Esophagus squamous epithelium (tissue), 5 donors: ENCODE data around the gene POR. TPM values are rescaled to one million over a fixed set of nuclear protein-coding genes. Genes with fewer than 3 reads are reported as not detected.
"Not testable (repeated sequence)": the region's sequence is repeated elsewhere in the genome, so short reads cannot be mapped to it uniquely, and the experiment has no call there.

Experiments
- DNase-seq: peaks from one replicate; lab custom pipeline; 2025; lab: John Stamatoyannopoulos, UW
- H3K27ac ChIP-seq, 4 donors: fragments of 200-600 bp; sonication (generic); one replicate each; pipeline ENCODE4 v1.5.1; 2016 to 2019; ENCODE audit warnings: mild to moderate bottlenecking in 1 of 4
- H3K27me3 ChIP-seq, 4 donors: fragments of 200-600 bp; sonication (generic); 1 replicate in 3 of 4; 2 replicates in 1 of 4; pipeline versions ENCODE4 v1.5.1 to v1.6.0; 2017 to 2021; ENCODE audit warnings: antibody characterized with exemption in 1 of 4
- H3K36me3 ChIP-seq, 3 donors: fragments of 200-600 bp; sonication (generic); one replicate each; pipeline ENCODE4 v1.5.1; 2016 to 2019
- H3K4me1 ChIP-seq, 3 donors: fragments of 200-600 bp; sonication (generic); one replicate each; pipeline ENCODE4 v1.5.1; 2017 to 2019
- H3K4me3 ChIP-seq, 4 donors: fragments of 200-600 bp; sonication (generic); 1 replicate in 3 of 4; 2 replicates in 1 of 4; pipeline ENCODE4 v1.5.1; 2016 to 2019; ENCODE audit warnings: mild to moderate bottlenecking in 2 of 4, moderate library complexity in 1 of 4
- H3K9me3 ChIP-seq, 3 donors: fragments of 200-600 bp; sonication (generic); one replicate each; pipeline ENCODE4 v1.5.1; 2016 to 2019
- POLR2A ChIP-seq, 4 donors: fragments of 450-650 bp; IDR thresholded peaks; one replicate each; pipeline ENCODE4 v1.6.1; 2017; ENCODE audit warnings: antibody characterized with exemption in 4 of 4, mild to moderate bottlenecking in 4 of 4, moderate library complexity in 3 of 4
- WGBS, 2 donors: methylation state at CpG; one replicate each; pipeline ENCODE4 v1.1.5; 2018; 5-methylcytosine and 5-hydroxymethylcytosine counted together
- intact Hi-C: fragments of 100-400 bp; cut with DNase I; formaldehyde crosslinking; loops from one replicate; pipeline ENCODE4 v1.15.0; 2022
- total RNA-seq, 4 donors: library from RNA; depleted of rRNA; stranded (reverse); fragments of >200 nt; gene quantifications; one replicate each; pipeline ENCODE4 v1.1.0, GENCODE V29; 2016
- TF ChIP-seq, protein P1 (sequence below), 6 experiments: fragments of 450-650 bp in 4 of 6; fragments of 200-600 bp in 2 of 6; sonication (generic) in 2 of 6; IDR thresholded peaks; one replicate each; pipeline ENCODE4 v1.5.1; 2016 to 2019; ENCODE audit warnings: antibody characterized with exemption in 6 of 6, mild to moderate bottlenecking in 4 of 6, moderate library complexity in 4 of 6
- donor health status: DM: yes; HTN: yes; CAD: no.

The POR gene
- total RNA-seq, 4 donors from 2014 or later = 71.0 to 116 (median 81.6) TPM

DNA sequence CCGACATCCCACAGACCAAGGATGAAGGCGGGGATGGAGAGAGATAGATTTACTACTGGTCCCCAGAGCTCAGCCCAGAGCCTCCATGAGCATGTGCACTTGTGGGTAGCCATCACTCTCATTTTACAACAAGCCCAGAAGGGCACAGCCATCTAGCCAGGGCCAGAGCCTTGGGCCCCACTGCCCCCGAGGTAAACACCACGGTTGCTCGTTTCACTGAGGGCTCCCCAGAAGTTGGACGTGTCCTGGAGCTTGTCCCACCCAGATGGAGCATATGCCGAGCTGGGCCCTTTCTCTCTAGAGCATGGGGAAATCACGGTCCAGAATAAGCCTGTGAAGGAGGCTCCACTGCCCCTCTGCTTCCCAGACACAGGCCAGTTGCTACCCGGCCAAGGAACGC lies 88.4 kb downstream of the POR start:
- Histone ChIP-seq H3K27ac (no peak overlapping the region), H3K9me3 (no peaks in the 10 kb centered on the region), H3K4me3 (no peak overlapping the region), H3K27me3 (no peaks in the 10 kb centered on the region), H3K4me1 (peaks cover 0 to 2% (median under 1%) of the 10 kb centered on the region in 3 donors), H3K36me3 (peaks cover 0 to 74% (median 9%) of the 10 kb centered on the region in 3 donors)
- DNase-seq = no peak
- no peak for TF ChIP-seq POLR2A (IDR thresholded peaks at IDR 0.05)
- TF ChIP-seq, protein P1, sequence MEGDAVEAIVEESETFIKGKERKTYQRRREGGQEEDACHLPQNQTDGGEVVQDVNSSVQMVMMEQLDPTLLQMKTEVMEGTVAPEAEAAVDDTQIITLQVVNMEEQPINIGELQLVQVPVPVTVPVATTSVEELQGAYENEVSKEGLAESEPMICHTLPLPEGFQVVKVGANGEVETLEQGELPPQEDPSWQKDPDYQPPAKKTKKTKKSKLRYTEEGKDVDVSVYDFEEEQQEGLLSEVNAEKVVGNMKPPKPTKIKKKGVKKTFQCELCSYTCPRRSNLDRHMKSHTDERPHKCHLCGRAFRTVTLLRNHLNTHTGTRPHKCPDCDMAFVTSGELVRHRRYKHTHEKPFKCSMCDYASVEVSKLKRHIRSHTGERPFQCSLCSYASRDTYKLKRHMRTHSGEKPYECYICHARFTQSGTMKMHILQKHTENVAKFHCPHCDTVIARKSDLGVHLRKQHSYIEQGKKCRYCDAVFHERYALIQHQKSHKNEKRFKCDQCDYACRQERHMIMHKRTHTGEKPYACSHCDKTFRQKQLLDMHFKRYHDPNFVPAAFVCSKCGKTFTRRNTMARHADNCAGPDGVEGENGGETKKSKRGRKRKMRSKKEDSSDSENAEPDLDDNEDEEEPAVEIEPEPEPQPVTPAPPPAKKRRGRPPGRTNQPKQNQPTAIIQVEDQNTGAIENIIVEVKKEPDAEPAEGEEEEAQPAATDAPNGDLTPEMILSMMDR (IDR thresholded peaks at IDR 0.05) = no peak
- WGBS, 2 donors = 95 to 100% methylated on average over 2 to 6 of the region's 10 CpGs
- intact Hi-C loops = no loop called here

DNA sequence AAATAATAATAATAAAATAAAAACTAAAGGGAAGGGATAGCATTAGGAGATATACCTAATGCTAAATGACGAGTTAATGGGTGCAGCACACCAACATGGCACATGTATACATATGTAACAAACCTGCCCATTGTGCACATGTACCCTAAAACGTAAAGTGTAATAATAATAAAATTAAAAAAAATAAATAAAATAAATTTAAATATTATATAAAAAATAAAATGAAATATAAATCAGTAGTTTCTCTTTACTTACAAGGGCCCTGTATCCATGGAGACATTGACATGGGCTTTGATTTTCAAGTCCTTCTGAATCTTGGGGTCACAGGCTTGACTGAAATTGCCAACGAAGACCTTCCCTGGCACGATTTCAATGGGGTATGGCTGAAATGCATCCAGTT lies 90.0 kb downstream of the POR start:
- H3K27ac ChIP-seq, intact Hi-C loops, H3K4me3 ChIP-seq, H3K27me3 ChIP-seq, H3K9me3 ChIP-seq, DNase-seq: not testable (repeated sequence)
- H3K4me1 ChIP-seq = peaks cover 0 to 18% (median 11%) of the 10 kb centered on the region in 3 donors
- 83 to 88% methylated on average over 4 of the region's 4 CpGs for WGBS, 2 donors
- H3K36me3 ChIP-seq = peaks cover 0 to 59% (median 9%) of the 10 kb centered on the region in 3 donors

DNA sequence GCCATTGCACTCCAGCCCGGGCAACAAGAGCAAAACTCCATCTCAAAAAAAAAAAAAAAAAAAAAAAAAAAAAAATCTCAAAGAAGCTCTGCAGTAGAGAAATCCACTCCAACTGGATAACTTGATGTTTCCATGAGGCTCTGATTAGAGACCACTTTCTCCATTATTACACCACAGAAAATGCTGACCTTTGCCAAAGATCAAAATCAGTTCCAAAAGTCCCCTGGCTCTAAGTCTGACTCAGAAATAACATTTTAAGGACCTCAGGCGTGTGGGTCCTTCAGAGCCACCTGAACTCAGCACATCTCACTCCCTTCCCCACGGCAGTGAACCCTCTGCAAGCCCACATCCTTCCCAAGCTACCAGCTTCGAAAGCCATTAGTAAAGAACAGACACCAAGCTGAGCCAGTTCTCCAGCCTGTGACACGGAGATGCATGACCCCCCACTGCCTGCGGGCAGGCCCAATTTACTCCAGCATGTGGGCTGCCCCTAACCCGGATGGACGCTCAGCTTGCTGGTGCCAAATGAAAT lies 93.3 kb downstream of the POR start:
- H3K27me3 ChIP-seq = no peaks in the 10 kb centered on the region
- intact Hi-C loops = no loop called here
- WGBS, 2 donors = 68 to 71% methylated on average over 4 to 7 of the region's 8 CpGs

DNA sequence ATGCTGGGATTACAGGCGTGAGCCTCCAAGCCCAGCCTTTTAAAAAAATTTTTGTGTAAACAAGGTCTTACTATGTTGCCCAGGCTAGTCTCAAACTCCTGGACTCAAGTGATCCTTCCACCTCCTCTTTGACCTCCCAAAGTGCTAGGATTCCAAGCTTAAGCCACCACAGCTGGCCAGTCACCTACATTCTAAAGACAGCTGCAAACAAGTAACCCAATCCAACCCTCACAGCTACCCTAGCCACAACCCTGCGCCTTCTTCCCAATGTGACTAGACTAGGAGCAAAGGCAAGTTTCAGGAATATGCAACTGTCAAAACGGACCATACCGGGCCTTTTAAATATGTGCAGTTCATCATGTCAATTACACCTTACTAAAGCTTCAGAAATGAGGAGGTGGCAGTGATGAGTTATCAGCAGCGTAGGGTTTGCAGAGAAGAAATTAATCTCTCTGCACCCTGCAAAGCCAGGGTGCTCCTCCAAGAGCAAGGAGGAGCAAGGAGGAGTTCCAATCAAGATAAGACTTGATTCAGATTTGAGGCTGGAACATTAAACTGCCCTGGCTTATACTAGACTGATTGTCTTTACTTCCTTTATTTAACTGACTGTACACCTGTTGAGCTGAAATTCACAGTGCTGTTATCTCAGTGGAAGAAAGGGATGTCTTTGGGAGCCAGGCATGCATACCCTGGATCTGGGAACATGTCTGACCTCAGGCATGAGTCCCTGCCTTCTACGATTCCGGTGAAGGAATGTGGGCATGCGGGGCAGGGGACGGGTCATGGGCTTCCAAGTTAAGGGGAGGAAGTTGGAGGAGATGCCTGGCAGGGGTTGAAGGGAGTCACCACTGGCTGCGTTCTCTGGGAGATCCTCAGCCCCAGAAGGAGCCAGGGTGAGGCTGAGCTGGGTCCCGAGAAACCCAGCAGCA lies 95.0 kb downstream of the POR start:
- DNase-seq = no peak
- TF ChIP-seq, protein P1 (IDR thresholded peaks at IDR 0.05) = no peak
- TF ChIP-seq POLR2A (IDR thresholded peaks at IDR 0.05) = no peak
- H3K27me3 ChIP-seq = no peaks in the 10 kb centered on the region
- peaks cover 0 to 44% (median 0%) of the 10 kb centered on the region in 3 donors for H3K36me3 ChIP-seq
- intact Hi-C loops = no loop called here
- no peak overlapping the region for H3K4me3 ChIP-seq
- 81 to 87% methylated on average over 8 to 10 of the region's 11 CpGs for WGBS, 2 donors
- H3K9me3 ChIP-seq = no peaks in the 10 kb centered on the region
- peak overlapping the region in 2 of 4 donors; percentile 53 to 73 for H3K27ac ChIP-seq
- peaks cover 0 to 37% (median 17%) of the 10 kb centered on the region in 3 donors for H3K4me1 ChIP-seq

More for the DNA sequence above, 93.3 kb downstream of the POR start:
- peaks cover 0 to 37% (median 17%) of the 10 kb centered on the region in 3 donors for H3K4me1 ChIP-seq
- DNase-seq = no peak
- no peaks in the 10 kb centered on the region for H3K9me3 ChIP-seq
- peaks cover 0 to 55% (median 8%) of the 10 kb centered on the region in 3 donors for H3K36me3 ChIP-seq
- peak overlapping the region in 1 of 4 donors; percentile 9 for H3K27ac ChIP-seq
- no peak overlapping the region for H3K4me3 ChIP-seq
- TF ChIP-seq, protein P1 (IDR thresholded peaks at IDR 0.05) = no peak
- no peak for TF ChIP-seq POLR2A (IDR thresholded peaks at IDR 0.05)

DNA sequence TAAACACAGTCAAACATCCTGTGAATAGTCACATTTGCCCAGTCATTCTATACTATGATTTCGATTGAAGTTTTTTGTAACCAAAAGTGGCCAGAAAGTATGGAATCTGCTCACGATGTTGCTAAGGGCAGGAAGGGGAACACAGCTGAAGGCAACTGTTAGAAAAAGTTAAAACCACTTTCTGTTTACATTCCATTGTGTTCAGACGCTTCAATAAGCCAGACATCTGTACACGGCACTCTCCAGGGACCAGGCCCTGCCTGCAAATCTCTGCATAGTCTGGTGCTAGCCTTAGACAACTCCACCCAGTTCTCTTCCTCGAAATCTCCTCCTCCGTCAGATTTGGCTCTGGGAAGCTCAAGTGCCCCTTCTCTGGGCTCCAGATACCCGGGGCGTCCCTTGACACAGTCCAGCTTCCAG lies 96.5 kb downstream of the POR start:
- H3K27ac ChIP-seq = peak overlapping the region in 3 of 4 donors; percentile 36 to 73 (median 53)
- DNase-seq = no peak
- H3K36me3 ChIP-seq = peaks cover 0 to 38% (median 0%) of the 10 kb centered on the region in 3 donors
- H3K27me3 ChIP-seq = no peaks in the 10 kb centered on the region
- WGBS, 2 donors = 56 to 69% methylated on average over 4 to 8 of the region's 8 CpGs
- H3K4me1 ChIP-seq = peaks cover 0 to 37% (median 17%) of the 10 kb centered on the region in 3 donors
- intact Hi-C loops = no loop called here
- no peak overlapping the region for H3K4me3 ChIP-seq
- no peaks in the 10 kb centered on the region for H3K9me3 ChIP-seq
- no peak for TF ChIP-seq POLR2A (IDR thresholded peaks at IDR 0.05)
- TF ChIP-seq, protein P1 (IDR thresholded peaks at IDR 0.05) = no peak
